AG04449 (cell line): Measurements from ENCODE around the gene RAF1.

Source experiments
- CTCF ChIA-PET: fragments of 350-600 bp; formaldehyde crosslinking; extraction: SDS; loops from one replicate; lab custom pipeline; 2021; ENCODE audit warnings: antibody characterized with exemption; lab: Yijun Ruan, JAX
- POLR2A ChIA-PET: fragments of 400-600, 350-600 bp; formaldehyde crosslinking; extraction: SDS; loops from one replicate; lab custom pipeline; 2020; ENCODE audit warnings: antibody characterized with exemption, inconsistent platforms; lab: Yijun Ruan, JAX
- DNase-seq: peaks from one replicate; pipeline ENCODE4 v3.0.0-alpha.2; 2010; ENCODE audit warnings: low read depth, low spot score
- H3K4me3 ChIP-seq: 2 replicates; pipeline ENCODE4 v1.5.1; 2011; ENCODE audit warnings: low read depth, mild to moderate bottlenecking, control low read depth, low read length
- CTCF ChIP-seq: IDR thresholded peaks from one replicate; pipeline ENCODE4 v1.5.1; 2011; ENCODE audit warnings: mild to moderate bottlenecking, moderate library complexity, low read length, control low read depth, inconsistent platforms; ENCODE audit not compliant: insufficient read depth; ENCODE audit errors: missing control alignments

The RAF1 gene

GRCh38 chr3:12615266-12615665 is 48.7 kb downstream of the RAF1 start:
- no peak overlapping the region for H3K4me3 ChIP-seq
- ChIA-PET CTCF (interaction anchor here (1.1 to 1.3 kb wide), 4 partner anchors 10 to 275 kb away, joined by 3 to 5 read pairs (median 3); no protein-coding TSS in a partner anchor), POLR2A (no interaction called here)
- DNase-seq = no peak
- TF ChIP-seq CTCF = no peak

- TF ChIP-seq CTCF = no peak
These were observed 50.7 kb downstream of the RAF1 start for GRCh38 chr3:12613250-12613649.

GRCh38 chr3:12612514-12613226 is 51.2 kb downstream of the RAF1 start:
- ChIA-PET CTCF (interaction anchor here (1.0 to 1.6 kb wide), 4 partner anchors 8 to 24 kb away, joined by 3 to 11 read pairs (median 4); no protein-coding TSS in a partner anchor), POLR2A (interaction anchor here (0.6 kb wide), 1 partner anchor 19 kb away, joined by 4 read pairs; no protein-coding TSS in a partner anchor)
- no peak overlapping the region for H3K4me3 ChIP-seq
- DNase-seq = no peak
- no peak for TF ChIP-seq CTCF

More at GRCh38 chr3:12613250-12613649, 50.7 kb downstream of the RAF1 start:
- POLR2A ChIA-PET = interaction anchor here (0.6 kb wide), 1 partner anchor 20 kb away, joined by 4 read pairs; no protein-coding TSS in a partner anchor
- CTCF ChIA-PET = interaction anchor here (1.1 to 1.6 kb wide), 2 partner anchors 12 to 76 kb away, joined by 3 to 11 read pairs; no protein-coding TSS in a partner anchor
- no peak for DNase-seq
- no peak overlapping the region for H3K4me3 ChIP-seq

- DNase-seq = no peak
- ChIA-PET CTCF (interaction anchor here (1.2 kb wide), 1 partner anchor 108 kb away, joined by 5 read pairs; no protein-coding TSS in a partner anchor), POLR2A (no interaction called here)
- no peak for TF ChIP-seq CTCF
- H3K4me3 ChIP-seq = no peak overlapping the region
These were observed 52.8 kb downstream of the RAF1 start for GRCh38 chr3:12611117-12611516.

GRCh38 chr3:12608376-12608775 is 55.5 kb downstream of the RAF1 start:
- DNase-seq = no peak
- TF ChIP-seq CTCF = no peak
- CTCF ChIA-PET = no interaction called here

GRCh38 chr3:12603969-12604368 is 59.9 kb downstream of the RAF1 start:
- POLR2A ChIA-PET = no interaction called here
- TF ChIP-seq CTCF = no peak
- CTCF ChIA-PET = no interaction called here
- DNase-seq = no peak
- H3K4me3 ChIP-seq = no peak overlapping the region

More at GRCh38 chr3:12608376-12608775, 55.5 kb downstream of the RAF1 start:
- POLR2A ChIA-PET = no interaction called here
- H3K4me3 ChIP-seq = no peak overlapping the region
